Choroid plexus epithelial cell (primary cell): ENCODE measurements around the gene ARMC9.

ENCODE experiments used
- DNase-seq: peaks from one replicate; pipeline ENCODE4 v3.0.0-alpha.2; 2010; ENCODE audit warnings: low read depth
- H3K4me3 ChIP-seq: 2 replicates; pipeline ENCODE4 v1.5.1; 2011; ENCODE audit warnings: low read depth, mild to moderate bottlenecking, control low read depth, low read length, moderate library complexity
- TF ChIP-seq, protein P1 (sequence below): conservative IDR thresholded peaks from 2 replicates; pipeline ENCODE4 v1.5.1; 2011; ENCODE audit warnings: low read depth, mild to moderate bottlenecking, control low read depth, inconsistent platforms, low read length, moderate library complexity

Gene ARMC9

GRCh38 chr2:231360401-231360800 is 162.0 kb downstream of the ARMC9 start:
- H3K4me3 ChIP-seq: no peak overlapping the region
- no peak for DNase-seq
- TF ChIP-seq, protein P1, sequence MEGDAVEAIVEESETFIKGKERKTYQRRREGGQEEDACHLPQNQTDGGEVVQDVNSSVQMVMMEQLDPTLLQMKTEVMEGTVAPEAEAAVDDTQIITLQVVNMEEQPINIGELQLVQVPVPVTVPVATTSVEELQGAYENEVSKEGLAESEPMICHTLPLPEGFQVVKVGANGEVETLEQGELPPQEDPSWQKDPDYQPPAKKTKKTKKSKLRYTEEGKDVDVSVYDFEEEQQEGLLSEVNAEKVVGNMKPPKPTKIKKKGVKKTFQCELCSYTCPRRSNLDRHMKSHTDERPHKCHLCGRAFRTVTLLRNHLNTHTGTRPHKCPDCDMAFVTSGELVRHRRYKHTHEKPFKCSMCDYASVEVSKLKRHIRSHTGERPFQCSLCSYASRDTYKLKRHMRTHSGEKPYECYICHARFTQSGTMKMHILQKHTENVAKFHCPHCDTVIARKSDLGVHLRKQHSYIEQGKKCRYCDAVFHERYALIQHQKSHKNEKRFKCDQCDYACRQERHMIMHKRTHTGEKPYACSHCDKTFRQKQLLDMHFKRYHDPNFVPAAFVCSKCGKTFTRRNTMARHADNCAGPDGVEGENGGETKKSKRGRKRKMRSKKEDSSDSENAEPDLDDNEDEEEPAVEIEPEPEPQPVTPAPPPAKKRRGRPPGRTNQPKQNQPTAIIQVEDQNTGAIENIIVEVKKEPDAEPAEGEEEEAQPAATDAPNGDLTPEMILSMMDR: no peak

DNA sequence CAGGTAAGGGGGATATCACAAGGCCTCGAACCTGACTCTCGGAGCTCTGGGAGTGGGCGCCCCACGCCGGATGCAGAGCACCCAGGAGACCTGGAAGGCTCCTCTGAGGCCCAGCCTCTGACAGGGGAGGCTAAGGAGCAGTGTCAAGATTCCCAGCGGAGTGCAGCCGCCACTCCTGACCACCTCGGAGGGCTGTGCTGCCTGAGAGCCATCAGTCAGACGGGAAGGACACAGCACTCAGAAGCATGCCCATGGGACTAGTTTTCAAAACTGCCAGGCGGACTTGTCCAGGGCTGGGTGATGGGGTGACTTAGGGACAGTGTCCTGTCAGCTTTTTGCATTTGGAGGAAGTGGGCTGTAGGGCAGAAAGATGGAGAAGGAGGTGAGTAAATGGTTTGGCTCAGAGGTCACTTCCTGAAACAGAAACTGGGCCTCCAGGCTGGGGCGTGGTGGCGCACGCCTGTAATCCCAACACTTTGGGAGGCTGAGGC is 162.5 kb downstream of the ARMC9 start:
- no peak overlapping the region for H3K4me3 ChIP-seq
- DNase-seq: no peak
- TF ChIP-seq, protein P1: no peak

DNA sequence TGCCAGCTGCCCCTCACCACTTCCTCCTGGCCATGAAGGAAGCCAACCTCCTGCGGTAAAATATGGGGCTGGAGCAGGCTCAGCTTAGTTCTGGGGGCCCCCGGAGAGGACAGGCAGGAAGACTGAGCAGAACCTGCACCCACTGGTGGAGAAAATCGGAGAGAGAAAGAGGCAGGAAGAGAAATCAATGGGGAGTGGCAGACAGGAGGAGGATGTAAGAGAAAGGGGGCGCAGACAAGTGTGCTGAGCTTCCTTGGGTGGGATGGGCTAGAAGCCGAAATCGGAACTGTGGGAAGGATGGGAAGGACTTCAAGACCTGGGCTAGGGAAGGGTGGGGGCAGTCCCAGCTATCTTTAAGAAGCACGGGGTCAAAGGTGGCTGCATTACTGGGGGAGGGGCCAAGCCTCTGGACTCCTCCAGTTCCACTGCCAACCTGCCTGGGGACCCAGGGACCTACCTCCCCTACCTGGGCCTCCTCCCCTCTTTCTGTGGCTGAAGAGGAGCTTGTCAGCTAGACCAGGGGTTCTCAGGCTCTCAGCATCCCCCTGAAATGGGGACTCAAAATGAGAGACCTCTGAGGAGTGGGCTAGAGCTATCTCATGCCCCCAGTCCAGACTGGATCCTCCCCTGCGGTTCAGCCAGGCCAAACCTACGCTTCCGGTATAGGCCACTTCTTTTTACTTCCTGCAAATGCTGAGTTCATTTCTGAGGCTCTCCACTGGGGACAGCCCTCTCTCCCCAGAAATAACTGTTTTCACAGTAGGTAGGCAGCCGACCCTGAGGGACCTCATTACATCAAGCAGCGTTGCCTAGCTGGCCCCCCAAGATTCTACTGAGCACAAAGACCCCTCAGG is 163.5 kb downstream of the ARMC9 start:
- no peak for DNase-seq
- TF ChIP-seq, protein P1: no peak
- H3K4me3 ChIP-seq: no peak overlapping the region

DNA sequence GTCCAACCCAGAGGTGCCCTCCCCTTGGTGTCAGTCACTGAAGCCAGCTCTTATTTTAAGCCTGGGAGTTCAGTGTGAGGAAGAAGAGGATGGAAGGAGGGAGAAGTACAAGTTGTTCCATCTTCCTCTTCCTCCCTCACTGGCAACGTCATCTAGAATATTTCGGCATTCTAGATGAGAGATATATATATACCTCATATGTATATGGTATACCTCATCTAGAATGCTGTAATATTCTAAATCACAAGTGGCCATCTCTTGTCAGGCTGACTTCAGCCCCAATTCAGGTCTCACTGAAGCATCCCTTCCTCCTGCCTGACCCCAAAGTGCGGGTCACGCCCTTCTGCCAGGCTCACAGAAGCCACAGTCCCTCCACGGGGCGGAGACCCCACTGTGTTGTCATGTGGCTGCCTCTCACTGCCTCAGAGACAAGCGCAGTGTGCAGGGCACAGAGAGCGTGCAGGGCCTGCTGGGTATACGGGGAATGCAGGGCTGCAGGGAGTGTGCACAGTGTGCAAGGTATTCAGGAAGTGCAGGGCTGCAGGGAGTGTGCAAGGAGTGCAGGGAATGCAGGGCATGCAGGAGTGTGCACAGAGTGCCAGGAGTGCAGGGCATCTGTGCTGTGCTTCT is 164.2 kb downstream of the ARMC9 start:
- H3K4me3 ChIP-seq: no peak overlapping the region
- no peak for DNase-seq
- TF ChIP-seq, protein P1: no peak

GRCh38 chr2:231364061-231364460 is 165.6 kb downstream of the ARMC9 start:
- TF ChIP-seq, protein P1: no peak
- no peak overlapping the region for H3K4me3 ChIP-seq
- no peak for DNase-seq

DNA sequence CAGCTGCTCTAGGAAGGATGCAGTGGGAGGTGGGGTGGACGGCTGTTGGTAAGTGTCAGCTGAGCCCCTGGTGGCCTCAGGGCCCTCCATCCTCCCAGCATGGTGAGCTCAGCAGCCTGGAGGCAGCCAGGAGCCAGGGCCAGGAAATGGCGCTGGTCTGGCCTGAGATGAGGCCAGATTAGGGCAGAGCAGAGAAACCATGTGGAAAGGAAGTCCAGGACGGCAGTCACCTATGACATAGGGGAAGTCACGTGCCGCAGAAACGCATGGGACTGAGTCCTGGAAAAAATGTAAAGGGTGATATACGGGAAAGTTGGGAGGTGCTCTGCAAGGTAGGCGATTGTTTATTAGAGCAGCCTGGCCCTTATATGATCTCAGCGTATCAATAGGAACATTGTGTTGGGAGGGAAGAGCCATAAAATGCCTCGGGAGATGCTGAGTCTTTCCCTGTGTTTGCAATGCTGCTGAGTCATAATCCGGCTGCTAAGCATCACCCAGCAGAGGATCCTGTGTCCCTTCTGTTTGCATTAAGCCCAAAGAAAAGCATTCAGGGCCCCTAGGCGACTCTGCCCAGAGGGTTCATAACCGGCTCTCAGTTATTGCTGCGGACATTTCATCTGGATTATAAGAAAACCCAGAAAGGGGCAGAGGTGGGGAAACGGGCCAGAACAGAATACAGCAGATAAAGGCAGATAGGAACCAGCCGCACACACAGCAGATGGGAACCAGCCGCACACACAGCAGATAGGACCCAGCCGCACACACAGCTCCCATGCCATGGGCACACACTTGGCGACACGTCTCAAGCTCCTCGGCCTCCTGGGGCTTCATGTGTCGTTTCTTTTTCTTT is 166.8 kb downstream of the ARMC9 start:
- H3K4me3 ChIP-seq: no peak overlapping the region
- TF ChIP-seq, protein P1: no peak
- peak; percentile 72 for DNase-seq
